ENCODE results near the gene PROM2. TPM values are rescaled to one million over a fixed set of nuclear protein-coding genes. Genes with fewer than 3 reads are reported as not detected.
A peak's percentile ranks its signal among the peaks of the same experiment; 100 is the strongest.

The PROM2 gene
- total RNA-seq, 1 experiment from 2014 or later = 64.2 TPM

DNA sequence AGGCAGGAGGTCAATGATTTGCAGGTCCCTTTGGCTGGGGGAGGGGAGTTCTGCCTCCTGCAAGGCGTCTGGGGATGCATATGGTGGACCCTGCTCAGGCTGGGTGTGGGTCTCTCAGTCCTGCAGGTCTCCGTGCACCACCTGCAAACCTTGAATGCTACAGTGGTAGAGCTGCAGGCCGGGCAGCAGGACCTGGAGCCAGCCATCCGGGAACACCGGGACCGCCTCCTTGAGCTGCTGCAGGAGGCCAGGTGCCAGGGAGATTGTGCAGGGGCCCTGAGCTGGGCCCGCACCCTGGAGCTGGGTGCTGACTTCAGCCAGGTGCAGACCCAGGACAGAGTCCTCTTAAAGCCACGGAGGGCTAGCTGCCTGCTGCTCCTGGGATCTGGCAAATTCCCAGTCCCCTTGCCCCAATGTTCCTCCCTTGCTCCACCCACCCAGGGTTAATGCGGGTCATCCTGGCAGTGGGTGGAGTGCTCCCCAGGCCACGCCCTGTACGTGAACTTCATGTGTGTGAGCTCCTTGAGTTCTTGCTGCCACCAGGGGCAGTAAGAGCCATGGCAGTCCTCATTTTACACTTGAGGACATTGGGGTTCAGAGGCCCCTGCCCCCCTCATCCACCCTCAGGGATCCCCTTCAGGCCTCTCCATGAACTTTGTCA is 3.1 kb downstream of the PROM2 start:
- no peak for TF ChIP-seq EZH2 (IDR thresholded peaks at IDR 0.05; ENCODE audit: low read length, unreplicated experiment)
- no peak for TF ChIP-seq EZH2phosphoT487 (IDR thresholded peaks at IDR 0.05; ENCODE audit: borderline replicate concordance, low read length)
- TF ChIP-seq, protein P1, sequence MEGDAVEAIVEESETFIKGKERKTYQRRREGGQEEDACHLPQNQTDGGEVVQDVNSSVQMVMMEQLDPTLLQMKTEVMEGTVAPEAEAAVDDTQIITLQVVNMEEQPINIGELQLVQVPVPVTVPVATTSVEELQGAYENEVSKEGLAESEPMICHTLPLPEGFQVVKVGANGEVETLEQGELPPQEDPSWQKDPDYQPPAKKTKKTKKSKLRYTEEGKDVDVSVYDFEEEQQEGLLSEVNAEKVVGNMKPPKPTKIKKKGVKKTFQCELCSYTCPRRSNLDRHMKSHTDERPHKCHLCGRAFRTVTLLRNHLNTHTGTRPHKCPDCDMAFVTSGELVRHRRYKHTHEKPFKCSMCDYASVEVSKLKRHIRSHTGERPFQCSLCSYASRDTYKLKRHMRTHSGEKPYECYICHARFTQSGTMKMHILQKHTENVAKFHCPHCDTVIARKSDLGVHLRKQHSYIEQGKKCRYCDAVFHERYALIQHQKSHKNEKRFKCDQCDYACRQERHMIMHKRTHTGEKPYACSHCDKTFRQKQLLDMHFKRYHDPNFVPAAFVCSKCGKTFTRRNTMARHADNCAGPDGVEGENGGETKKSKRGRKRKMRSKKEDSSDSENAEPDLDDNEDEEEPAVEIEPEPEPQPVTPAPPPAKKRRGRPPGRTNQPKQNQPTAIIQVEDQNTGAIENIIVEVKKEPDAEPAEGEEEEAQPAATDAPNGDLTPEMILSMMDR (conservative IDR thresholded peaks at IDR 0.05; ENCODE audit: low read depth, low read length) = peak; percentile 62
- H3K27ac ChIP-seq (ENCODE audit: low read length) = peak overlapping the region; percentile 81
- H3K27me3 ChIP-seq (ENCODE audit: low read length) = no peaks in the 10 kb centered on the region
- ATAC-seq (peak; percentile 56), DNase-seq (peak; percentile 82)
- H3K4me2 ChIP-seq (ENCODE audit: low read length) = peak overlapping the region; percentile 87
- no peaks in the 10 kb centered on the region for H4K20me1 ChIP-seq (ENCODE audit: low read length)
- peaks cover 49% of the 10 kb centered on the region for H3K79me2 ChIP-seq (ENCODE audit: low read length)
- H3K36me3 ChIP-seq (ENCODE audit: low read depth, low read length) = peaks cover 26% of the 10 kb centered on the region
- peak overlapping the region; percentile 66 for H3K4me3 ChIP-seq (ENCODE audit: low read length)
- no TSS peak for BruUV-seq (replicated peaks)
- CTCF ChIA-PET = interaction anchor here (0.6 to 1.0 kb wide), 4 partner anchors 35 to 1058 kb away, joined by 3 to 8 read pairs (median 4); partner anchors contain the start of gene NCAPH
- H3K4me1 ChIP-seq (ENCODE audit: insufficient read depth, low read length) = peaks cover 53% of the 10 kb centered on the region
- H2AFZ ChIP-seq (ENCODE audit: low read length) = no peak overlapping the region
- H3K9me3 ChIP-seq (ENCODE audit: low read length) = no peaks in the 10 kb centered on the region
- H3K9me2 ChIP-seq (replicated peaks; ENCODE audit: low read length) = no peaks in the 10 kb centered on the region
- POLR2A ChIA-PET (ENCODE audit: unreplicated experiment) = no interaction called here
- no peaks in the 10 kb centered on the region for H3F3A ChIP-seq (ENCODE audit: low read length, unreplicated experiment)
- intact Hi-C loops (cut with micrococcal nuclease) = no loop called here
- H3K9ac ChIP-seq (ENCODE audit: low read length) = peak overlapping the region; percentile 53

DNA sequence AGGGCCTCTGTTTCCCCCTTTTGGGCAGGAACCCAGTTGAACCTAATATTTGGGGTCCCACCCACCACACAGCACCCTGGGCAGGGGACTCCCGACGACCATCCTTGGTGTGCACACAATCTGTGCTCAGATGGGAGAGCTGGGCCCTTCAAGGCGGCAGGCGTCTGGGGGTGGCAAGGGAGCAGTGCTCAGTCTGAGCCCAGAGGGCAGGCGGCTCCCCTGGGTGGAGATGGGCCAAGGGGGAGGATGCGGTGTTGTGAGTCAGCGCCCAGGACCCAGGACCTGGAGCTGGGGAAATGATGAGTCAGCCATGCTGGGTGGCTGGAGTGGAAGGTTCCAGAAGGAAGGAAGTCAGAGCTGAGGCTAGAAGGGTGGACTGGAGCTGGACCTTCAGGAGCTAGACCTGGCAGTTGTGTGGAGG is 3.8 kb downstream of the PROM2 start:
- Histone ChIP-seq H3K9me2 (replicated peaks; ENCODE audit: low read length) (no peaks in the 10 kb centered on the region), H3K4me1 (ENCODE audit: insufficient read depth, low read length) (peaks cover 53% of the 10 kb centered on the region), H2AFZ (ENCODE audit: low read length) (no peak overlapping the region), H3K27ac (ENCODE audit: low read length) (peak overlapping the region; percentile 81), H3K4me2 (ENCODE audit: low read length) (peak overlapping the region; percentile 87), H3K4me3 (ENCODE audit: low read length) (peak overlapping the region; percentile 36), H3K9me3 (ENCODE audit: low read length) (no peaks in the 10 kb centered on the region), H3K79me2 (ENCODE audit: low read length) (peaks cover 49% of the 10 kb centered on the region), H4K20me1 (ENCODE audit: low read length) (no peaks in the 10 kb centered on the region), H3F3A (ENCODE audit: low read length, unreplicated experiment) (no peaks in the 10 kb centered on the region), H3K36me3 (ENCODE audit: low read depth, low read length) (peaks cover 31% of the 10 kb centered on the region), H3K9ac (ENCODE audit: low read length) (peak overlapping the region; percentile 53), H3K27me3 (ENCODE audit: low read length) (no peaks in the 10 kb centered on the region)
- POLR2A ChIA-PET (ENCODE audit: unreplicated experiment) = interaction anchor here (0.6 kb wide), 1 partner anchor 1231 kb away, joined by 3 read pairs; no protein-coding TSS in a partner anchor
- no TSS peak for BruUV-seq (replicated peaks)
- ATAC-seq = peak; percentile 82
- peak; percentile 94 for DNase-seq
- TF ChIP-seq EZH2 (IDR thresholded peaks at IDR 0.05; ENCODE audit: low read length, unreplicated experiment) = no peak
- intact Hi-C loops (cut with micrococcal nuclease) = loop anchor here (1.0 to 2.0 kb wide), 2 partner anchors 15 to 37 kb away; no protein-coding TSS in a partner anchor
- CTCF ChIA-PET = interaction anchor here (0.5 to 1.0 kb wide), 6 partner anchors 15 to 1155 kb away, joined by 3 to 8 read pairs (median 4); no protein-coding TSS in a partner anchor

DNA sequence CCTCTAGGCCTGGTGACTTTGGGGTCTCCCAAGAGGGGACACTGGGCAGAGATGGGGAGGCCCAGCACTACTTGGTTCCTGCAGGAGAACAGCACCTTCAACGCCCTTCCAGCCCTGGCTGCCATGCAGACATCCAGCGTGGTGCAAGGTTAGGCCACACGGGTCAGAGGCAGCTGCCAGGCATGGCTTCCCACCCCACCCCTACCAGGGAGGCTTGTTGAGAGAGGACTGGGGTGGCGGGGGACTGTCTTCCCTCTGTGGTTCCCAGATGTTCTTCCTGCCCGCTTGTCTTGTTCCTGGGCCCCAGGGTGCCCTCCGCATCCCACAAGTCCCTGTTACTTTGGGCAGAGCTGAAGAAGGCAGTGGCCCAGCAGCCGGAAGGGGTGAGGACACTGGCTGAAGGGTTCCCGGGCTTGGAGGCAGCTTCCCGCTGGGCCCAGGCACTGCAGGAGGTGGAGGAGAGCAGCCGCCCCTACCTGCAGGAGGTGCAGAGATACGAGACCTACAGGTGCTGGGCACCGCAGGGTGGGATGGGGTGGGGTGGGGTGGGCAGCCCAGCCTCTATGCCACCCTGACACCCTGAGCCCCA is 4.5 kb downstream of the PROM2 start:
- BruUV-seq (replicated peaks) = no TSS peak
- Histone ChIP-seq H3K27ac (ENCODE audit: low read length) (peak overlapping the region; percentile 81), H3F3A (ENCODE audit: low read length, unreplicated experiment) (no peaks in the 10 kb centered on the region), H3K9me2 (replicated peaks; ENCODE audit: low read length) (no peaks in the 10 kb centered on the region), H2AFZ (ENCODE audit: low read length) (no peak overlapping the region), H3K9ac (ENCODE audit: low read length) (peak overlapping the region; percentile 43; the same call in 1 of the 2 replicates), H3K4me3 (ENCODE audit: low read length) (peak overlapping the region; percentile 36), H3K27me3 (ENCODE audit: low read length) (no peaks in the 10 kb centered on the region), H3K36me3 (ENCODE audit: low read depth, low read length) (peaks cover 38% of the 10 kb centered on the region), H3K4me2 (ENCODE audit: low read length) (peak overlapping the region; percentile 87), H4K20me1 (ENCODE audit: low read length) (no peaks in the 10 kb centered on the region), H3K4me1 (ENCODE audit: insufficient read depth, low read length) (peaks cover 50% of the 10 kb centered on the region), H3K9me3 (ENCODE audit: low read length) (no peaks in the 10 kb centered on the region), H3K79me2 (ENCODE audit: low read length) (peaks cover 49% of the 10 kb centered on the region)
- TF ChIP-seq EZH2phosphoT487 (IDR thresholded peaks at IDR 0.05; ENCODE audit: borderline replicate concordance, low read length) (no peak), EZH2 (IDR thresholded peaks at IDR 0.05; ENCODE audit: low read length, unreplicated experiment) (no peak)
- TF ChIP-seq, protein P1 (conservative IDR thresholded peaks at IDR 0.05; ENCODE audit: low read depth, low read length) = no peak
- intact Hi-C loops (cut with micrococcal nuclease) = loop anchor here (1.0 to 2.0 kb wide), 2 partner anchors 14 to 37 kb away; no protein-coding TSS in a partner anchor
- ATAC-seq = no peak
- no peak for DNase-seq
- CTCF ChIA-PET = interaction anchor here (0.5 to 0.8 kb wide), 4 partner anchors 14 to 1154 kb away, joined by 3 to 5 read pairs (median 3); no protein-coding TSS in a partner anchor
- POLR2A ChIA-PET (ENCODE audit: unreplicated experiment) = interaction anchor here (0.6 kb wide), 1 partner anchor 1230 kb away, joined by 3 read pairs; no protein-coding TSS in a partner anchor

Measured in PC-3 (cell line).